Neuron (in vitro differentiated cells): Measurements from ENCODE around the gene HSPG2.
"Not testable (repeated sequence)": the region's sequence is repeated elsewhere in the genome, so short reads cannot be mapped to it uniquely, and the experiment has no call there.

ENCODE experiments used
- H2AFZ ChIP-seq: one replicate; pipeline ENCODE4 v1.6.1; 2013; ENCODE audit warnings: low read depth, mild to moderate bottlenecking, inconsistent platforms, low read length, moderate library complexity
- H3K27me3 ChIP-seq: one replicate; pipeline ENCODE4 v1.6.1; 2013; ENCODE audit warnings: low read length; ENCODE audit not compliant: insufficient read depth
- H3K36me3 ChIP-seq: one replicate; pipeline ENCODE4 v1.6.1; 2013; ENCODE audit warnings: low read length; ENCODE audit not compliant: insufficient read depth
- H3K4me1 ChIP-seq: one replicate; pipeline ENCODE4 v1.6.1; 2013; ENCODE audit warnings: low read length; ENCODE audit not compliant: insufficient read depth
- H3K4me3 ChIP-seq: 2 replicates; pipeline ENCODE4 v1.5.1; 2013; ENCODE audit warnings: mild to moderate bottlenecking, low read length, moderate library complexity
- H3K9me3 ChIP-seq: one replicate; pipeline ENCODE4 v1.6.1; 2013; ENCODE audit warnings: low read length

The HSPG2 gene

DNA sequence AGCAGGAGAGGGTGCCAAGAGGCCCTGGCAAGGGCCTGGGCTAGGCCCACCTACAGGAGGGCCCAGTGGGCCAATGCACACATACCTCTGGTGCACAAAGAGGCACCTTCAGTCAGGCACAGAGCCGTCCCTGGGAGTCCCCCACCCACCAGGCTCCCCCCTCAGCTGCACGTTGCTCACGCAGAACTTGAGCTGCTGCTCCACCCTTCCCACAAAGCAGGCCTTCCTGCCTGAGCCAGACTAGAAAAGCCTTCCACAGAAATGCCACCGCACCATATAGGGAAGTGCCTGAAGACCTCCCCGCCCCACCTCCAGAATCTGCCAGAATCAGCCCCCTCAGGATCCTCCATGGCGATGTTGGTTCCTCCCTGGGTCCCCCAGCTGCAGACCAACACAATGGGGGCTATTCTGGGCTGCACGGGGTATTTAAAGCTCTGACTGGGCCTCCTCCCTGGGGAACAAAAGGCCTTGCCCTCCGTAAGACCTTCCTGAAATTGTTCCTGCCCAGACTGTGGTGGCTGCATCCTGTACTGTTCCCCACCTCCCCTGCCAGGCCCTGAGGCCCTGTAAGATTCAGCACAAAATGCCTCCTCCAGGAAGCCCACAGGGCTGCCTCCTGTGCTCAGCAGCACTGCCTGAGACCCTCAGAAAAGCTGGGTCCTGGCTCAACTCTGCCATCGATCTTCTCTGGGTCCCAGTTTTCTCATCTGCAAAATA is 27.2 kb downstream of the HSPG2 start:
- Histone ChIP-seq H3K4me1 (peaks cover 25% of the 10 kb centered on the region), H3K36me3 (no peaks in the 10 kb centered on the region)

DNA sequence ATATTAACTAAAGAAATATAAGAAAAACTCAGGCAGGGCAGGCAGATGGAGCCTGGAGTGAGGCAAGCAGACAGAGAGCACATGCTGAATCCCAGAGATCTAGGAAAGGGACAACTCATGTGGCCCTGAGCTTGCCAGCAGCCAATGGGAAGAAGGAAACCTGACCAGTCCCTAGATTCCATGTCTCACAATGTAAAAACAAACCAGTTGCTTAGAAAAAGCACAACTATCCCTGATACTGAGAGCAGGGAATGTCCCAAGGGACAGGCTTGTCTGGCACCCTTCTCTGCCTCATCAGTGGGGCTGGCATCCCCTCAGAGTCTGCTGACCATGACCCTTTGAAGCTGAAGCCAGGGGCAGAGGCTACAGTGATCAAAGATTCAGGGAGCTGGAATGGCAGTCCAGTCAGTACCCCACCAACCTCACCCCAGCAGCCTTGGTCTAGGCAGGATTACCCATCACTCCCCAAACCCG is 27.8 kb downstream of the HSPG2 start:
- Histone ChIP-seq H2AFZ (no peak overlapping the region), H3K4me1 (peaks cover 25% of the 10 kb centered on the region)

More for the DNA sequence above, 27.2 kb downstream of the HSPG2 start:
- H3K9me3 ChIP-seq, result no peaks in the 10 kb centered on the region
- H3K27me3 ChIP-seq, result no peaks in the 10 kb centered on the region
- H2AFZ ChIP-seq, result no peak overlapping the region
- H3K4me3 ChIP-seq, result no peak overlapping the region

GRCh38 chr1:21907737-21908534 is 29.2 kb downstream of the HSPG2 start:
- H3K4me1 ChIP-seq, result peaks cover 25% of the 10 kb centered on the region
- H3K36me3 ChIP-seq, H3K27me3 ChIP-seq, H3K4me3 ChIP-seq, H2AFZ ChIP-seq, H3K9me3 ChIP-seq: not testable (repeated sequence)

More for the DNA sequence above, 27.8 kb downstream of the HSPG2 start:
- no peaks in the 10 kb centered on the region for H3K9me3 ChIP-seq
- no peak overlapping the region for H3K4me3 ChIP-seq
- no peaks in the 10 kb centered on the region for H3K27me3 ChIP-seq
- H3K36me3 ChIP-seq, result no peaks in the 10 kb centered on the region

- H3K27me3 ChIP-seq, result no peaks in the 10 kb centered on the region
- H2AFZ ChIP-seq, result no peak overlapping the region
- no peak overlapping the region for H3K4me3 ChIP-seq
- no peaks in the 10 kb centered on the region for H3K9me3 ChIP-seq
- H3K36me3 ChIP-seq, result no peaks in the 10 kb centered on the region
- H3K4me1 ChIP-seq, result peaks cover 28% of the 10 kb centered on the region
Measured at GRCh38 chr1:21907079-21907418, 30.1 kb downstream of the HSPG2 start.

- Histone ChIP-seq H3K9me3 (no peaks in the 10 kb centered on the region), H2AFZ (no peak overlapping the region), H3K36me3 (no peaks in the 10 kb centered on the region), H3K27me3 (no peaks in the 10 kb centered on the region), H3K4me1 (peaks cover 24% of the 10 kb centered on the region), H3K4me3 (no peak overlapping the region)
Measured at GRCh38 chr1:21906173-21907078, 30.7 kb downstream of the HSPG2 start.

GRCh38 chr1:21904704-21905520 is 32.2 kb downstream of the HSPG2 start:
- Histone ChIP-seq H3K36me3 (no peaks in the 10 kb centered on the region), H2AFZ (no peak overlapping the region), H3K4me3 (no peak overlapping the region), H3K4me1 (peaks cover 10% of the 10 kb centered on the region), H3K9me3 (no peaks in the 10 kb centered on the region), H3K27me3 (no peaks in the 10 kb centered on the region)

DNA sequence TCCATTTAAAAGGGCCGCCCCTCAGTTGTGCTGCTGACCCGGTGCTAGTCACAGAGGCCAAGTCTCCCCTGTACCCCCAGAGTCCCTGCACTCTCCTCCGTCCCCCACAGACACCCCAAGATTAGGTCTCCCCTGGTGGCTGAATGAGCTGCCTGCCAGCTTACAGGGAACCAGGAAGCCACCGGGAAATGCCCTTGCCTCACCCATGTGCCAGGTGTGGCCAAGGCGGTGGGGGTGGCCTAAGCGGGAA is 32.7 kb downstream of the HSPG2 start:
- Histone ChIP-seq H3K36me3 (no peaks in the 10 kb centered on the region), H2AFZ (no peak overlapping the region), H3K4me1 (peaks cover 4% of the 10 kb centered on the region), H3K9me3 (no peaks in the 10 kb centered on the region), H3K4me3 (no peak overlapping the region), H3K27me3 (no peaks in the 10 kb centered on the region)

- Histone ChIP-seq H3K36me3 (no peaks in the 10 kb centered on the region), H3K4me3 (no peak overlapping the region), H3K9me3 (no peaks in the 10 kb centered on the region), H3K4me1 (peaks cover 3% of the 10 kb centered on the region), H3K27me3 (no peaks in the 10 kb centered on the region), H2AFZ (no peak overlapping the region)
Measured at GRCh38 chr1:21903638-21904453, 33.3 kb downstream of the HSPG2 start.

DNA sequence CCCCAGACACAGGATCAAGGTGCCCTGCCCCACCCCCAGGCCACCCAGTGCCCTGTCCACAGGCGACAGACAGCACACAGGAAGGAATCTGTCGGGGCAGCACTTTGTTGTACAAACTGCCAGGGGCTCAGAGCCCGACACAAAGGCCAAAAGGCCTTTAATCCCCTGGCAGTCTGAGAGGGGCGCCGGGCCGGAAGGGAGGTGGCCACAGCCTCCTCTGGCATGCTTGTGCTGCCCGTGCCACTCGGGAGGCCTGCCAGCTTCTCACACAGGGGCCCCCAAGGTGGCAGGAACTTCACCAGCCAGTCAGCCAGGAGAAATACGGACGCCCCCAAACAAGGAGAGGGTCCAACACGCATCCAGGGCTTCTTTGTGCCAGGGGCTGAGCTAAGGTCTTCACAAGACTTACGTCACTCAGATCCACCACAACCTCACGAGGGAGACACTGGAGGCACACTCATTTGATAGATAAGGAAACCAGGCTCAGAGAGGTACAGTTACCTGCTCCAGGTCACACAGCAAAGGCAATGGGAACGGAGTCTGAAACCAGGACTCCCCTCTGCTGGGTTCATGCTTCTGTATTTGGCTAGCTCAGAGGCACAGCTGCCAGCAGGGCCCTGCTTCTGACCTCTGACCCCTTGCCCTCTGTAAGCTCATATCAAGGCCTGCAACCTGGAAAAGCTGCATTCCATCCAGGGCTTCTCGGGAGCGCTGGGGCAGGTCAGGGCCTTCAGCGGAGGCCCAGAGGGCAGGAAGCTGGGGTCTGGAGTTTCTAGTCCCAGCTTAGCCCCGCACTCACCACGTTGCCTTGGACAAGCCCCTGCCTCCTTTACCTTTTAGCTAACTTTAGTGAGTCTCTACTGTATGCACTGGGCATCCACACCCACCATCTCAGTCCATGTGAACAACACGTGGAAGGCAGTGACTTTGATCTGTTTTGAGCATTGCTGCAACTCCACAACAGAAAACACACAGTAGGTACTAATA is 34.8 kb downstream of the HSPG2 start:
- Histone ChIP-seq H3K36me3 (no peaks in the 10 kb centered on the region), H3K9me3 (no peaks in the 10 kb centered on the region), H3K27me3 (no peaks in the 10 kb centered on the region), H3K4me3 (no peak overlapping the region), H2AFZ (no peak overlapping the region), H3K4me1 (peaks cover 3% of the 10 kb centered on the region)

- Histone ChIP-seq H3K9me3 (no peaks in the 10 kb centered on the region), H3K4me1 (peaks cover 3% of the 10 kb centered on the region), H3K27me3 (no peaks in the 10 kb centered on the region), H2AFZ (no peak overlapping the region), H3K36me3 (no peaks in the 10 kb centered on the region), H3K4me3 (no peak overlapping the region)
Measured at GRCh38 chr1:21901473-21901847, 35.6 kb downstream of the HSPG2 start.

- H3K9me3 ChIP-seq, result no peaks in the 10 kb centered on the region
- peaks cover 2% of the 10 kb centered on the region for H3K36me3 ChIP-seq
- H2AFZ ChIP-seq, result no peak overlapping the region
- no peak overlapping the region for H3K4me3 ChIP-seq
- peaks cover 3% of the 10 kb centered on the region for H3K4me1 ChIP-seq
- H3K27me3 ChIP-seq, result no peaks in the 10 kb centered on the region
Measured at GRCh38 chr1:21900766-21901472, 36.2 kb downstream of the HSPG2 start.
